ENCODE results near the gene C19orf38.

The C19orf38 gene

DNA sequence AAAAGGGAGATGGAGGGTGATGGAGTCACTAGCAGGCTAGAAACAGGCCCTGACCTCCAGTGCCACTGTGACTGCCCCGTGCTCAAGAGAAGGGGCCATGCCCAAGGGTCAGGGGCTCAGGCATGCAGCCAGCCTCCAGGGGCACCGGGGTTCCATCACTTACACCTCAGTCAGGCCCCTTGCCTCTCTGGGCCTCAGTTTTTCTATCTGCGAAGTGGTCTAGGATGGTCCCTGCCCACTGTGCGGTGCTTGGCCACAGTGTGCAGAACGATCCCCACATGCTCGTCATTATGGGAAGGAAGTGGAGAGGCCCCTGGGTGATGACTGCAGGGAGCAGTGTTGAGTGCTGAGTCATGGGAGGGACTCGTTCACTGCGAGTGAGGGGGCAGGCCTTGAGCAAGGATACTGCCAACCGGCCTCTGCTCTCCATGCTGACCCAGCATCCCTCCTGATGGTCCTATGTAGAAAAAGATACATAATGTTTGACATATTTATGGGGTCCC lies 35.3 kb upstream of the C19orf38 start:
- peak overlapping the region; percentile 11 for H3K4me2 ChIP-seq (ENCODE audit: low read length)
- no peaks in the 10 kb centered on the region for H3K9me3 ChIP-seq (replicated peaks; ENCODE audit: low read length)
- H3K4me3 ChIP-seq (ENCODE audit: low read length): no peak overlapping the region
- no peaks in the 10 kb centered on the region for H3K27me3 ChIP-seq (ENCODE audit: control insufficient read depth, insufficient read depth, low read length)
- peaks cover 35% of the 10 kb centered on the region for H3K4me1 ChIP-seq (ENCODE audit: control insufficient read depth, insufficient read depth, low read length)
- peak overlapping the region; percentile 56 for H3K9ac ChIP-seq (ENCODE audit: low read depth, low read length)
- H3K36me3 ChIP-seq (ENCODE audit: insufficient read depth, low read length): peaks cover 65% of the 10 kb centered on the region

DNA sequence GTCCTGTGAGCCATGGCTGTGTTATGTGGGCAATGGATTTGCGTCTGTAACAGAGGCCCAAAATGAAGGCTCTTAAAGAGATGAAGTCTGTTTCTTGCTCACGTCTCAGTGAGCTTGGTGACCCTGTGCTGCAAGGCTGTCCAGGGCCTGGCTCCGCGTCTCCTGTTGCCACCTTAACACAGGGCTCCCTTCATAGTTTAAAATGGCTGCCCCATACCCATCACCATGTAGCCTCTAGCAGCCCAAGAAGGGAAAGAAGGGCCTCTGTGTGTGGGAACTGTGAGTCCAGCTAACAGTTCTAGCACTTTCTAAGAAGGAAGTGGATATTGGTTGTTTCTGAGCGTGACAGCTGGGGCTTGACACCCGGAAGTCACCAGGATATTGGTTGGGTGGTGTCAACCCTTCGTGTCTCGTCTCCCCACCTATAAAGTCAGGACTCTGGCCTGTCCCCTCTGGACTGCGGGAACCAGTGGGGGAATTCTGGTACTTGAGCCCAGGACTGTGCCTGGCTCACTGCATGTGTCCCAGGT lies 33.1 kb upstream of the C19orf38 start:
- Histone ChIP-seq H3K27me3 (ENCODE audit: control insufficient read depth, insufficient read depth, low read length) (no peaks in the 10 kb centered on the region), H3K4me2 (ENCODE audit: low read length) (no peak overlapping the region), H3K9me3 (replicated peaks; ENCODE audit: low read length) (no peaks in the 10 kb centered on the region), H3K4me1 (ENCODE audit: control insufficient read depth, insufficient read depth, low read length) (peaks cover 42% of the 10 kb centered on the region), H3K4me3 (ENCODE audit: low read length) (no peak overlapping the region), H3K36me3 (ENCODE audit: insufficient read depth, low read length) (peaks cover 57% of the 10 kb centered on the region), H3K9ac (ENCODE audit: low read depth, low read length) (no peak overlapping the region)

DNA sequence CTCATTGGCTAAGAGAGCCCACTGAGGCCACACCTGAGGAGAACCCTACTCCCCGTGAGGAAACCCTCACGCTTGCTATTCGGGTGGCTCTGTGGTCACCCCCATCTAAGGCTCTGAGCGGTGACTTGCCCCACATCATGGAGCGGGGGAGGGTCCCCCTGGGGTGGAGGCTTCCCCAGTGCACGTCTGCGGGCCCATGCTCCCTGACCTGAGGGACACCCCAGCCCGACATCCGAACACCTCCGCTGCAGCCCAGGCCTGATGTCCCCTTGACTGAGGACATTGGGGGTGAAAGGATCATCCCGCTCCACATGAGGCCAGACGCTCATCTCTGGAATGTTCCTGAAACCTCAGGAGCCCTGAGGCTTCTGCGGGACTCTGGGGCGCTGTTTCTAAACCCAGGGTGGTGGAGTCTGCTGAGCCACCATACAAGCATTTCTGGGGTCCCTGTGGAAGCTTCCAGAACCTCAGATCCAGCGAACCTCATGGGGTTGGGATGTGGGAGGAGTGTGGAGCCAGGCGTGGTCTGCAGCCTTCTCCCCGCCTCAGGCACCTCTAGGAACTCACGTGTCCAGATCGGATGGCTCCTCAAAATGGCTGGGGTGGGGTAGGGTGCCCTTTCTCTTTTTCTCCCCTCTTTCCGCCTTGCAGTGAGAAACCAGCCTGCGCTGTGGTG lies 32.1 kb upstream of the C19orf38 start:
- peaks cover 42% of the 10 kb centered on the region for H3K4me1 ChIP-seq (ENCODE audit: control insufficient read depth, insufficient read depth, low read length)
- H3K9ac ChIP-seq (ENCODE audit: low read depth, low read length): no peak overlapping the region
- H3K36me3 ChIP-seq (ENCODE audit: insufficient read depth, low read length): peaks cover 58% of the 10 kb centered on the region
- no peak overlapping the region for H3K4me3 ChIP-seq (ENCODE audit: low read length)
- H3K27me3 ChIP-seq (ENCODE audit: control insufficient read depth, insufficient read depth, low read length): no peaks in the 10 kb centered on the region
- H3K9me3 ChIP-seq (replicated peaks; ENCODE audit: low read length): no peaks in the 10 kb centered on the region
- peak overlapping the region; percentile 2 for H3K4me2 ChIP-seq (ENCODE audit: low read length)

DNA sequence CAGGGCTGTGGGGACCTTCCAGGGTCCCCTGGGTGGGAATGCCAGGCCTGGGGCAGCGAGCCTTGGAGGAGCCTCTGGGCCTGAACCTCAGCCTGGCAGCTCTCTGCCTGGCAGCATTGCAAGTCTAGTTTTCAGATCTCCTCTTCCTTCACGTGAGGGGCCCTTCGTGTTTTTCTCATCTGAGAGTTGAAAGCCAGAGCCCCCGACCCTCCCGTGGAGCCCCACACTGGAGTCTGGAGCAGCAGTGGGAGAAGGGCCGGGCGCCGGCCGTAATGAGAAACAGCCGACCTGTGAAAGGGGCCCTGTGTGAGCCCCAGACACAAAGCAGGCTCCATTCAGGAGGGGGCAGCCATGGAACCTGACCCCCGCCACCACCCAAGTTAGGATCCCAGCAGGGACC lies 31.5 kb upstream of the C19orf38 start:
- Histone ChIP-seq H3K9ac (ENCODE audit: low read depth, low read length) (no peak overlapping the region), H3K4me1 (ENCODE audit: control insufficient read depth, insufficient read depth, low read length) (peaks cover 42% of the 10 kb centered on the region), H3K27me3 (ENCODE audit: control insufficient read depth, insufficient read depth, low read length) (no peaks in the 10 kb centered on the region), H3K9me3 (replicated peaks; ENCODE audit: low read length) (no peaks in the 10 kb centered on the region), H3K4me2 (ENCODE audit: low read length) (peak overlapping the region; percentile 2), H3K36me3 (ENCODE audit: insufficient read depth, low read length) (peaks cover 57% of the 10 kb centered on the region), H3K4me3 (ENCODE audit: low read length) (no peak overlapping the region)

DNA sequence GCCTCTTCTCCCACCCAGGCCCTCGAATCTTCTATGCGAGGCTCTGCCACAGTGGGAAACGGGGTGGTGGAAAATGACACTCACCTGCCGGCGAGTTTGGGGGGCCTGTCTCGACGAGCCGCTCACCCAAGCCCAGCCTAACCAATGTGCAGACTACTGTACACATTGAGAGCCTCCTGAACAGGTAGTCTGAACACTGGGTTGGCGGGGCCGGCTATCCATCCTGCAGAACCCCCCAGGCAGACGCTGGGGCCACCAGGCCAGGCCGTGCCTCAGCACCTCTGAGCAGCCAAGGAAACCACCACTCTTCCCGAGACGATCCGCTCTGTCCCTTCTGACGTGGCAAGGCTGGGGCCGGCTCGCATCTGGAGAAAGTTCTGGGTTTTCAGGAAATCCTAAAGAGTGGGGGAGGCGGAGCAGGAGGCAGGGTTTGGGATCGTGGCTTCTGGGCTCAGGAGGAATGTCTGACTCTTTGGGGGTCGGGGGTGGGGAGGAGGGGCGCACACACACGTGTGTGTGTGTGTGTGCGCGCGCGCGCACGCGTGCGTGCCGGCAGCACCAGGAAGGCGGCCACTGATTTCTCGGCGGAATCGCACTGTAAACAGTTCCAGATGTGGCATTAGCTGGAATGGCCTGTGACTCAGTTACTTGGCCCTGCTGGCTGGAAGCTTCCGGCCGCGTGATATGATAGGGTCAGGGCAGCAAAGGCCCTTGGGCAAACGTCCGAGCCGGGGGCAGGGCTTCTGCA lies 30.8 kb upstream of the C19orf38 start:
- H3K4me3 ChIP-seq (ENCODE audit: low read length): peak overlapping the region; percentile 40
- peaks cover 42% of the 10 kb centered on the region for H3K4me1 ChIP-seq (ENCODE audit: control insufficient read depth, insufficient read depth, low read length)
- peaks cover 52% of the 10 kb centered on the region for H3K36me3 ChIP-seq (ENCODE audit: insufficient read depth, low read length)
- peak overlapping the region; percentile 61 for H3K9ac ChIP-seq (ENCODE audit: low read depth, low read length)
- peak overlapping the region; percentile 52 for H3K4me2 ChIP-seq (ENCODE audit: low read length)
- H3K27me3 ChIP-seq (ENCODE audit: control insufficient read depth, insufficient read depth, low read length): no peaks in the 10 kb centered on the region
- H3K9me3 ChIP-seq (replicated peaks; ENCODE audit: low read length): no peaks in the 10 kb centered on the region

DNA sequence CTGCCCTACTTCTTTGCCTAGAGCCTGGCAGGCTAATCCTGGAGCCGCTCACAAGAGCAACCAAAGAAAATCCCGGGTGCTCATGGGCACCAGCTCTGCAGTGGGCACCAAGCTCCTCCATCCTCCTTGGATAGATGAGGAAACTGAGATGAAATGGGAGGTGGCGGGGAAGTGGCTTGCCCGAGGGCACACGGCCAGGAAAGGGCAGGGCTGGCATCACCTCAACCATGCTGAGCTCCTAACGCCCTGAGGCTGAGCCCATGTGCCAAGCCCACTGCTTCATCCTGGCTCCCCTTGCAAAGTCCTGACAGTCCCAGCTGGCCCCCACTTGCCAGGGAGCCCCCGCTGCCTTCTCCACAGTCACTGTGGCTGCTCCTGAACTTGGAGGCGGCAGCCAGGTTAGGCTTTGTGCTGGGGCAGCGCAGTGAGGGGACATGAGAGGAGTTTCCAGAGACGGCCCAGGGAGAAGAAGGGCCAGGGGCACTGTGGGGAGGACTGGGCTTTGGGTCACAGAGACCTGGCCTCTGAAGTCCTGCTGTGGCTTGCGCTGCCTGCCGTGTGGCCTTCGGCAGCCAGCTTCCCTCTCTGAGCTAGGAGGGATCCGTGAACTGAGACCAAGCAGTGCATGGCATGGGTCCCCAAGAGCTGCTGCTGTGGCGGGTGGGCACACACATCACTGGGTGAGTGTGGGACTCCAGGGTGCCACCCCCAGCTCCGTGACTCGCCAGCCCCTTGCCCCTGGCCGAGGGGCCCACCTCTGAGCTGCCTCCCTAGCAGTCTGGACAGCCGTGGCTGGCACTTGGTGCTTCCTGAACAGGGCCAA lies 29.7 kb upstream of the C19orf38 start:
- Histone ChIP-seq H3K9ac (ENCODE audit: low read depth, low read length) (no peak overlapping the region), H3K36me3 (ENCODE audit: insufficient read depth, low read length) (peaks cover 51% of the 10 kb centered on the region), H3K4me1 (ENCODE audit: control insufficient read depth, insufficient read depth, low read length) (peaks cover 32% of the 10 kb centered on the region), H3K9me3 (replicated peaks; ENCODE audit: low read length) (no peaks in the 10 kb centered on the region), H3K4me3 (ENCODE audit: low read length) (no peak overlapping the region), H3K27me3 (ENCODE audit: control insufficient read depth, insufficient read depth, low read length) (no peaks in the 10 kb centered on the region), H3K4me2 (ENCODE audit: low read length) (no peak overlapping the region)

DNA sequence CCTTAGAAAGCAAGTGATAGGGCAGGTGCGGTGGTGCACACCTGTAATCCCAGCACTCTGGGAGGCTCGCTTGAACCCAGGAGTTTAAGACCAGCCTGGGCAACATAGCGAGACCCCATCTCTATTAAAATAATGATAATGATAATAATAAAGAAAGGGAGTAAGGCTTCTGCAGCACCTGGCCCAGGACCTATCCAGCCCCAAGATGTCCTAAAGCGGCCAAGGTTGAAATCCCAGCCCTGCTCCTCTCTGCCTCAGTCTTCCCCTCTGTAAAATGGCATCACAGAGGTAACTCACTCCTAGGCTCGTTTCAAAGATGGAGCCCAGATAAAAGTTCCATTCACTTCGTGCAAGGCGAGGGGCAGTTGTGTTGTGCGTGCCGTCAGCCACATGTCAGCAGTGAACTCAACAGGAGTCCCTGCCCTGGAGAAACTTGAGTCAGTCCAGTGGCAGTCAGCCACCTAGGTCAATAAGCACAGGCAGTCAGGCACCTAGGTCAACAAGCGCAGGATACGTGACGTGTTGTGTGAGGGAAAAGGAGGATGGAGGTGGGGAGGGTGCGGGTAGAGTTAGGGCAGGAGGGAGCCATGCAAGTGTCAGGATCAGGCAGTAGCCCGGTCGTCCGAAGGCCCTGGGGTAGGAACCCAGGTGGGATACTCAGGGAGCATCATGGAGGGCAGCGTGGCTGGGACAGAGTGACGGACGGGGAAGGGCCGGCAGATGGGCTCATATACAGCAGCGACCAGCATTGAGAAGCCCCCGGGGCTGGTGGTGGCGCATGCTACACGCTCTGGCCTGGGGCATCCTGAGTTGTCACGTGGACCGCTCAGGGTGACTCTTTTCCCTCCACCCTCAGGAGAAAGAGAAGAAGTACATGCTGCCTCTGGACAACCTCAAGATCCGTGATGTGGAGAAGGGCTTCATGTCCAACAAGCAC lies 28.8 kb upstream of the C19orf38 start:
- Histone ChIP-seq H3K9me3 (replicated peaks; ENCODE audit: low read length) (no peaks in the 10 kb centered on the region), H3K4me1 (ENCODE audit: control insufficient read depth, insufficient read depth, low read length) (peaks cover 28% of the 10 kb centered on the region), H3K36me3 (ENCODE audit: insufficient read depth, low read length) (peaks cover 57% of the 10 kb centered on the region), H3K9ac (ENCODE audit: low read depth, low read length) (no peak overlapping the region), H3K4me3 (ENCODE audit: low read length) (no peak overlapping the region), H3K27me3 (ENCODE audit: control insufficient read depth, insufficient read depth, low read length) (no peaks in the 10 kb centered on the region), H3K4me2 (ENCODE audit: low read length) (no peak overlapping the region)

DNA sequence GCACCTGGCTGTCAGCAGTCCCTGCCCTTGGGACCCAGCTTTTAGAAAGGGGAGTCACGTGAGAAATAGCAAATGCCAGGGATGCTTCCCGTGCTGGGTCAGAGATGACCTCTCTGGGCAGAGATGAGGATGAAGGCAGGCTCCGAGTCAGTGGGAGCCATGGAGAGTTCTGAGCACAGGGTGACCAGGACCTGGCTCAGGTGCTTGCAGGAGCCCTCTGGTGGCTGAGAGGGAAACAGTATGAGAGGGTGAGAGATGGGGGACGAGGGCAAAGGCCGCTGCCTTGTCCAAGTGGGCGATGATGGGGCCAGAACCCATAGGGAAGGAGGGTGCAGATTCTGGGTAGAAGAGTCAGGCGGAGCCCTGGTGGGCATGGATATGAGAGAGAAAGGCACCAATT lies 28.0 kb upstream of the C19orf38 start:
- no peak overlapping the region for H3K9ac ChIP-seq (ENCODE audit: low read depth, low read length)
- no peaks in the 10 kb centered on the region for H3K27me3 ChIP-seq (ENCODE audit: control insufficient read depth, insufficient read depth, low read length)
- H3K9me3 ChIP-seq (replicated peaks; ENCODE audit: low read length): no peaks in the 10 kb centered on the region
- peaks cover 28% of the 10 kb centered on the region for H3K4me1 ChIP-seq (ENCODE audit: control insufficient read depth, insufficient read depth, low read length)
- H3K36me3 ChIP-seq (ENCODE audit: insufficient read depth, low read length): peaks cover 55% of the 10 kb centered on the region
- H3K4me2 ChIP-seq (ENCODE audit: low read length): no peak overlapping the region
- no peak overlapping the region for H3K4me3 ChIP-seq (ENCODE audit: low read length)

DNA sequence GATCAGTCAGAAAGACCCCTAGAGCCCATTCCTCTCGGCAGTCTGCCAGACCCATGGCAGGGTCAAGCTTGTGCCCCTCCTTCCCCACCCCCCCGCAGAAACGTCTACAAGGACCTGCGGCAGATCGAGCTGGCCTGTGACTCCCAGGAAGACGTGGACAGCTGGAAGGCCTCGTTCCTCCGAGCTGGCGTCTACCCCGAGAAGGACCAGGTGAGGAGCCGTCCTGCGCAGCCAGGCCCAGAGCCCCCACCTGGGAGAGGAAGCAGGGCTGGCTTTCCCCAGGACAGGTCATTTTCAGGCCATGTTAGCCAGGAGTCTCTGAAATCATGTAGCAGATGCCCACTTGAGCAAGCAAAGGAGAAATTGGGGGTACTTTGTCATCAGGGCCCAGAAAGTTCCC lies 24.5 kb upstream of the C19orf38 start:
- Histone ChIP-seq H3K36me3 (ENCODE audit: insufficient read depth, low read length) (peaks cover 48% of the 10 kb centered on the region), H3K4me3 (ENCODE audit: low read length) (no peak overlapping the region), H3K27me3 (ENCODE audit: control insufficient read depth, insufficient read depth, low read length) (no peaks in the 10 kb centered on the region), H3K4me1 (ENCODE audit: control insufficient read depth, insufficient read depth, low read length) (no peaks in the 10 kb centered on the region), H3K9me3 (replicated peaks; ENCODE audit: low read length) (no peaks in the 10 kb centered on the region), H3K9ac (ENCODE audit: low read depth, low read length) (no peak overlapping the region), H3K4me2 (ENCODE audit: low read length) (no peak overlapping the region)

DNA sequence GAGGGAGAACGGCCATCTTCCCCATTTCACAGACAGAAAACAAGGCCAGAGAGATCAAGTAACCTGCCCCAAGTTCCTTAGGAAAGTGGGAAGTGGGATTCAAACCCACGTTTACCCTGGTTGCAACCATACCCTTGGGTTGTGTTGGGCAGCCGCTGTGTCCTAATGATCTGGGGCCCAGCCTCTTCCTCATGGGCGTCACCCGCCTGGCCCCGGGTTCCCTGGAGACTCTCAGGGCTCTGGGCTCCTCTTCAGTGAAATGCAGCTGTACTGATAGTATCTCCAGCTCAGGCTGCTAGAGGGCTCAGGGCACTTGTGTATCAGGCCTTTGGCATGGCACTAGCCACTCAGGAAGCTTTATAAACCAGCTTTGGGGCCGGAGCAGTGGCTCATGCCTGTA lies 22.0 kb upstream of the C19orf38 start:
- Histone ChIP-seq H3K4me3 (ENCODE audit: low read length) (no peak overlapping the region), H3K27me3 (ENCODE audit: control insufficient read depth, insufficient read depth, low read length) (no peaks in the 10 kb centered on the region), H3K4me1 (ENCODE audit: control insufficient read depth, insufficient read depth, low read length) (no peaks in the 10 kb centered on the region), H3K9me3 (replicated peaks; ENCODE audit: low read length) (no peaks in the 10 kb centered on the region), H3K9ac (ENCODE audit: low read depth, low read length) (no peak overlapping the region), H3K36me3 (ENCODE audit: insufficient read depth, low read length) (peaks cover 48% of the 10 kb centered on the region), H3K4me2 (ENCODE audit: low read length) (no peak overlapping the region)

Measured in skeletal muscle satellite cell (primary cell).